GM12891 (cell line): Measurements from ENCODE around the gene CNOT11.

ENCODE experiments used
- DNase-seq: peaks from one replicate; pipeline ENCODE4 v3.0.0; 2011; ENCODE audit warnings: low spot score; ENCODE audit not compliant: insufficient read length
- FAIRE-seq: peaks from 2 replicates; lab custom pipeline; 2011; peaks lifted over from hg19 to GRCh38; lab: Jason Lieb, UNC
- PAX5 ChIP-seq: IDR thresholded peaks from 2 replicates; pipeline ENCODE4 v1.6.1; 2011; ENCODE audit warnings: low read length, moderate library complexity, mild to moderate bottlenecking; ENCODE audit not compliant: insufficient read depth, severe bottlenecking
- POLR2A ChIP-seq: IDR thresholded peaks from 2 replicates; pipeline ENCODE4 v1.6.1; 2011; ENCODE audit warnings: low read depth, low read length, control low read depth
- POLR2AphosphoS5 ChIP-seq: IDR thresholded peaks from 2 replicates; pipeline ENCODE4 v1.6.1; 2011; ENCODE audit warnings: low read depth, low read length, control low read depth
- POU2F2 ChIP-seq: IDR thresholded peaks from 2 replicates; pipeline ENCODE4 v1.6.1; 2011; ENCODE audit warnings: low read depth, mild to moderate bottlenecking, control low read depth, low read length, moderate library complexity
- SPI1 ChIP-seq: IDR thresholded peaks from 2 replicates; pipeline ENCODE4 v1.6.1; 2011; ENCODE audit warnings: low read depth, low read length, control low read depth
- TAF1 ChIP-seq: IDR thresholded peaks from 2 replicates; pipeline ENCODE4 v1.6.1; 2011; ENCODE audit warnings: low read depth, low read length, control low read depth

The CNOT11 gene

GRCh38 chr2:101251844-101252407 lies 760 bp upstream of the CNOT11 start:
- FAIRE-seq: no peak
- TF ChIP-seq POLR2AphosphoS5 (no peak), SPI1 (no peak), PAX5 (no peak), POLR2A (no peak), TAF1 (no peak), POU2F2 (no peak)
- no peak for DNase-seq

GRCh38 chr2:101253013-101253702 lies 472 bp downstream of the CNOT11 start:
- TF ChIP-seq POU2F2 (0 out of 2 replicates have a peak, but pooled peaks have one; percentile 11), POLR2AphosphoS5 (no peak; the same call in 1 of the 2 replicates), SPI1 (peak; percentile 63), TAF1 (0 out of 2 replicates have a peak, but pooled peaks have one; percentile 40), POLR2A (peak; percentile 49; the same call in 1 of the 2 replicates), PAX5 (no peak)
- DNase-seq: peak; percentile 60
- FAIRE-seq: peak; percentile 61

GRCh38 chr2:101253703-101254450 lies 1.2 kb downstream of the CNOT11 start:
- DNase-seq (no peak), FAIRE-seq (peak; percentile 48)
- TF ChIP-seq POLR2A (no peak), PAX5 (no peak), SPI1 (no peak), POLR2AphosphoS5 (no peak), TAF1 (no peak), POU2F2 (no peak)

DNA sequence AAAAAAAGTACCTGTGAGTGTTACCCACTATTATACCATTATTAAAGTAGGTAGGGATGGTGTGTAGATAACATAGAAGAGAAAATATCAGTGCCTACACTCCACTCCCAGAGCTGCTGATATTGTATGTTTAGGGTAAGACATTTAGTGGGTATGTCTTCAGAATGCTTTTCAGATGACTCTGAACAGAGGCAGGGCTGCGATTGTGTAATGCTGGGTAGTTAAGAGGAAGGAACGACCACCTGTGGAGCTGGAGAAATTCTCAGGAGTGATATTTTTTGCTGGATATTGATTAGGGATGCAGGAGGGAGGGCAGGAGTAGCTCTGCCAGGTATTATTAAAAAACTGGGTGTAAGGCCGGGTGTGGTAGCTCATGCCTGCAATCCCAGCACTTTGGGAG lies 2.8 kb downstream of the CNOT11 start:
- FAIRE-seq (no peak), DNase-seq (no peak)
- TF ChIP-seq POLR2A (no peak), SPI1 (no peak), POLR2AphosphoS5 (no peak), TAF1 (no peak), POU2F2 (no peak), PAX5 (no peak)

DNA sequence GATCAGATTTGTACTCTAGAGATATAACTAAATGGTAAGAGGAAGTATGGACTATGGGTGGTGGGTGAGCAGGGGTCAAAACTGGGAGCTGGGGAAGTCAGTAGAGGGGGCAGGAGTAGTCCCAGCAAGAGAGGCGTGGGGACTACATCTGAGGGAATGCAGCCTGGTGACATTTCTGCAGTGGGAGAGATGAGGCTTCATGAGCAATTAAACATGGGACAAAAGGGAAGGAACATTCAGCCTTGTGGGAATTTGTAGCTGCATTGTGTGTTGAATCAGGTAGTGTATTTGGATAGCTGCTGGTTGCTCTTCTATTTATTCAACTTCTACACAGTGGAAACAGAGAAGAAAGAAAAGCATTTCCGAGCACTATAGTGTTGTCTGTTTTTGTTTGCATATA lies 3.6 kb downstream of the CNOT11 start:
- FAIRE-seq: no peak
- no peak for DNase-seq
- no peak for TF ChIP-seq POU2F2

GRCh38 chr2:101258804-101259203 lies 6.1 kb downstream of the CNOT11 start:
- no peak for TF ChIP-seq SPI1
- TF ChIP-seq POU2F2: no peak
- TF ChIP-seq PAX5: no peak
- TF ChIP-seq POLR2AphosphoS5: no peak
- DNase-seq (no peak), FAIRE-seq (no peak)

- TF ChIP-seq TAF1 (no peak), POLR2AphosphoS5 (no peak), SPI1 (no peak), POU2F2 (no peak)
- FAIRE-seq: no peak
- DNase-seq: no peak
Observed at GRCh38 chr2:101262142-101262541, 9.5 kb downstream of the CNOT11 start.

- FAIRE-seq (no peak), DNase-seq (no peak)
- TF ChIP-seq POLR2AphosphoS5 (no peak), POLR2A (no peak), TAF1 (no peak), PAX5 (no peak)
Observed at GRCh38 chr2:101263377-101263800, 10.7 kb downstream of the CNOT11 start.

DNA sequence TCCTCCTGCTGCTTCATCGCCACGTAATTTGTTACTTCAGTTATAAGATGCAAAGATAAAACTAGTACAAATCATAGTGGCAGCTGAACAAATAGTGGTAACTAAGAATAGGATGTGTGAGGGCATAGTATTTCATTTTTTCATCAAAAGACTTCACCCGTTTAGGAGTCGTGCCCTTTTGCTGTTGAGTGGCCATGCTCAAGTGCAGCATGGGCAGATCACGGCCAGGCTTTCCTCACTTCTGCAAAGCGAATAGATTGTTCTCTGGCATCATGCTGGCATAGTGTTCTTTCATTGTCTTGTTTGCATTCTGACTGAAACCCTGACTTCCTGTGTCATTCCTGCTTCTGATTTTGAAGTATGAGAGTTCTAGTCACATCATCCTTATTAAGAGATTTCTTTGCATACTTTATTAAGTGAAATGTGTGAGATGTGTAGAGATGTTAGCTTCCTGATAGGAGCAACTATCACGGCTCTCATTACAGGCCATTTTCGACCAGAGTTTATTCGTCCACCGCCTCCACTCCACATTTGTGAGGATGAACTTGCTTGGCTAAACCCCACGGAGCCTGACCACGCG lies 11.8 kb downstream of the CNOT11 start:
- FAIRE-seq (no peak), DNase-seq (no peak)
- TF ChIP-seq SPI1 (no peak), POU2F2 (no peak), TAF1 (no peak), PAX5 (no peak)

- 0 out of 2 replicates have a peak, but pooled peaks have one; percentile 8 for TF ChIP-seq SPI1
- TF ChIP-seq TAF1: no peak
- FAIRE-seq: no peak
- DNase-seq: no peak
Observed at GRCh38 chr2:101265893-101266499, 13.3 kb downstream of the CNOT11 start.
